HG02981 (cell line): Measurements from ENCODE around the gene COX6B2.

Experiments used
- ATAC-seq: cut with Tn5 transposase; IDR thresholded peaks from one replicate; pipeline ENCODE4 v1.9.1; 2021; ENCODE audit warnings: mild to moderate bottlenecking, moderate library complexity; ENCODE audit not compliant: unreplicated experiment

Gene COX6B2

DNA sequence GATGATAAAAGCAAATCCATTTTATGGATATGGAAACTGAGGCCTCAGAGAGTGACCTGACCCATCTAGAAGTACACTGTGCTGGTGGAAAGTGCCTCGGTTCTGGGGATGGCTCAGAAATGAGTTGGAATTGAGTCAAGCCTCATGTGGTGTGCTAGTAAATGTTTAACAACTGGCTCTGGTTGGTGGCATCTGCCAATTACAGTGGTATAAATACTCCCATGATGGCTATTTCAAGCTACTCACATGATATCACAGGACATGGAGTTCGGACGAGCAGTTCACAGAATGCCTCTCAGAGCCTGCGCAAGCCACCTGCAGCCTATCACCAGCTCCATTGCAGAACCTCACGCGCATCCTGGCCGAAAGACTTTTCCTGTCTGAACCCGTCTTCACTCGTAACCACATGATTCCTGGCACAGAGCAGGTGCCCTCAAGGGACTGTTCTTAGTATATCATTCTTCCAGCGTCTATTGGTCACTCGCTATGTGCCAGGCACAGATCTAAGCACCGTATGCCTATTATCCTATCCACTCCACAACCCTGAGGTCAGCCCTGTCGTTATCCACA is 38.5 kb downstream of the COX6B2 start:
- no peak for ATAC-seq

DNA sequence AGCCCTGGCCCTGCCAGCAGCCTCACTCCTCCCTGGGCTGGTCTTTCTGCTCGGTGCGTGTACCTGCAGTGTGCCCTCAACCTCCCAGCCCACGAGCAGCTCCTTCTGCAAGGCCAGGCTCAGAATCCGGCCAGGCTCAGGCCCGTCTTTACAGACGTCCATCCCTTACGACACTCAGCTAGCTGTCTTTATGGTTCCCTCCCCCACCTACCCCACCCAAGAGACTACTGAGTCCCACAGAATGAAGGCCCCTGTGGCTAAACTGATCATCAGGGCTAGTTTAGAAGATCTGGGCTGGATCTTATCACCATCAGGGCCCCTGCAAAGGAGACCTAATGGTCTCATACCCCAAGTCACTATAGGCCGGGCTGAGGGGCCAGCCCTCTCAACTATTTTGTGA is 40.1 kb downstream of the COX6B2 start:
- no peak for ATAC-seq

DNA sequence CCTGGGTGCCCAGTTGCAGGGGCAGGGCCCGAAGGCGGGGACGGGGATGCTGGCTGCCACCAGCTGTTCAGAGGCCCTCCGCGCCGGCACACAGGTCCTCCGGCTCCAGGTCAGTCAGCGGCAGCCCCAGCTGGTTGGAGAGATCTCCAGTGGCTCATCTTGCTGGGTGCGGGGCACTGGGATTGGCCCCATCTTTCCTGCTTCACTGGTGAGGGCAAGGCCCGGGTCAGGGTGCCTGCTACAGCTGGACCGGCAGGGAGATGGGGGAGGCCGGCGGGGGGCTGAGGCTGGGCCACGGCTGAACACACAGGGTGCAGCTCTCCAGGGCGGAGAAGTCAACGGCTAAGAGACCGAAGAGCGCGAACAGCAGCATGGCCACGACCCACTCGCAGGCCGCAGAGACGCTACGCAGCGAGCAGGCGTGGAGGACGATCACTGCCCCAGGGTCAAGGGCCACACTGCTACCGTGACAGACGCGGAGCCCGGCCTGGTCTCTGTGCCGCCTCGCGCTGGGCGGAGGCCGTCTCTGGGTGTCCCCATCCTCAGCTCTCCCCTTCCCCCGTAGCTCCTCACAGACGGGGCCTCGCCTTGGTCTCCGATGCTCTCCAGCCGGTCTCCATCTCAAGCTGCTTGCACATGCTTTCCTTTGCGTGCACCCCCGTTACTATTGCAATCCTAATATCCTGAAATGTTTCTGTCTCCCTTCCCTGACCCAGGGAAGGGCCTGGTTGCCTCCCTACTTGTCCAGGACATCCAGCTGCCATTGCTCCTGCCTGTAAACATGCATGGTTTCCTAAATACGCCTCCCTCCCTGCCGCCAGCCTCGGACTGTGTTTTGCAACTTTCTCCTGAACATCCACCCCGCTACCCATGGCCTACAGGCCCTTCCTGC is 41.7 kb downstream of the COX6B2 start:
- ATAC-seq = no peak

DNA sequence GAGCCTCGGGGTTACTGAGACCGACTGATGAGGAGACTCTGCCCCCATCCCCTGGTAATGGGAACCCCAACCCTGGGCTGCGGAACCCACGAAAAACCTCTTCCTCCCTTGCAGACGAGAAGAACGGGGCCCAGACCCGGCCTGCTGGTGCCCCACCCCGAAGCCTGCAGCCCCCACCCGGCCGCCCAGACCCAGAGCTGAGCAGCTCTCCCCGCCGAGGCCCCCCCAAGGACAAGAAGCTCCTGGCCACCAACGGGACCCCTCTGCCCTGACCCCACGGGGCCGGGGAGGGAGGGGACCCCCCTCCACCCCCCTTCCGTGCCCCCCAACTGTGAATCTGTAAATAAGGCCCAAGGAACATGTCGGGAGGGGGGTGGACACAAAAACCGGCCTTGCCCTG is 42.7 kb downstream of the COX6B2 start:
- no peak for ATAC-seq

DNA sequence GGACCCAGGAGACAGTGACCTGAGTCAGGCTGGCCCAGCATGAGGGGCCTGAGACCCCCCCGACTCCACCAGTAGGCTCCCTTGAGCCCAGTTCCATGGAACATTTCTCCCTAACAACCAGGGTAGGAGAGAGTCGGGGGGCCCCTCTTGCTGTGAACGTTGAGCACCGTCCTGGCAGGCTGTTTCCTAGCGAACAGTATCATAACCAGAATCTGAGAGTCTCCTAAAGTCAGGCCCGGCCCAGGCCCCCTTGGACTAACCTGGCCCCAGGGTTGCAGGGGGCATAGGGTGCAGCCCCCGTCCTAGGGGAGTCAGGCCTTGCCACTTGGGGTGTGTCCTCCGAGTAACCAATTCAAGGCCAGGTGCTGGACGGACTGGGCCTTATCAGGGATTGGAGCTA is 43.1 kb downstream of the COX6B2 start:
- no peak for ATAC-seq

DNA sequence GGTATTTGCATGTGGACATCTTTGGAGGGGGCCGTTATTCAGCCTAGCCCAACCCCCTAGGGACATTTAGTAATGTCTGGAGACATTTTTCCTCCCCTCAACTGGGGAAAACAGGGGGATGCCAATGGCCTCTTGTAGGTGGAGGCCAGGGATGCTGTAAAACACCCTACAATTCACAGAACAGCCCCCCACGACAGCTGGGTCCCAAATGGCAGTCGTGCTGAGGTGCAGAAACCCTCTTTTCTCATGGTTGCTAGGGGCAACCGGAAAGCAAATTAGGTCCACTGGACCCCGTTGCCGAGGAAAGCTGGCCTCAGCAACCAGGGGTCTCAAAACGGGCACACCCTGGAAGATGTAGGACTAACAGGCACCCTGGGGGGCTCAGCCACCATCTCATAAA is 44.0 kb downstream of the COX6B2 start:
- ATAC-seq = no peak

DNA sequence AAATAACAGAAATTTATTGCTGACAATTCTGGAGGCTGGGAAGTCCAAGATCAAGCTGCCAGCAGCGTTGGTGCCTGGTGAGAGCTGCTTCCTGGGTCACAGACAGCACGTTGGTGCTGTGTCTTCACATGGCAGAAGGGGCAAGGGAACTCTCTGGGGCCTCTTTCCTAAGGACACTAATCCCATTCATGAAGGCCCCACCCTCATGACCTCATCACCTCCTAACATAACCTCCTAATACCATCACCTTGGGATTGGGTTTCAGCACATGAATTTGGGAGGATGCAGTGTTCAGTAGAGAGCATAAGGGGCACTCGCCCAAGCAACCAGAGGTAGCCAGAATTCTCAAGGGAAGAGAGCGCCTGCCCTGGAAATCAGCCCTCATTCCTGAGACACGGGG is 45.1 kb downstream of the COX6B2 start:
- ATAC-seq = no peak

DNA sequence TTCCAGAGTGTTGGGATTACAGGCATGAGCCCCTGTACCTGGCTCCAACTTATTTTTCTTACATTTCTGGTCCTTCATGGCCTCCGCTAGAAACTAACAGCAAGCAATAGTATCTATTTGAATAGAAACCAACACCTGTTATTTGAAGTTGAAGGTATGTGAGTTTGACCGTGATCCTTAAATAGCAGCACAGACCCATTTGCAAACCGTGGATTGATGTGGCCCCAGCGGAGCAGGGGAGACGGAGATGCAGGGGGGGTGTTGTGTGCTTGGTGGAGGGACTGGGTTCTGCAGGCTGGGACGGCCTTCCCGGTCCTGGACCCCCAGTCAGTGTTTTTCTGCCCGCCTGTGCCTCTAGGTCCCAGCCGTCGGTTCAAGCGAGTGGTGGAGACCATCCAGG is 46.2 kb downstream of the COX6B2 start:
- no peak for ATAC-seq

DNA sequence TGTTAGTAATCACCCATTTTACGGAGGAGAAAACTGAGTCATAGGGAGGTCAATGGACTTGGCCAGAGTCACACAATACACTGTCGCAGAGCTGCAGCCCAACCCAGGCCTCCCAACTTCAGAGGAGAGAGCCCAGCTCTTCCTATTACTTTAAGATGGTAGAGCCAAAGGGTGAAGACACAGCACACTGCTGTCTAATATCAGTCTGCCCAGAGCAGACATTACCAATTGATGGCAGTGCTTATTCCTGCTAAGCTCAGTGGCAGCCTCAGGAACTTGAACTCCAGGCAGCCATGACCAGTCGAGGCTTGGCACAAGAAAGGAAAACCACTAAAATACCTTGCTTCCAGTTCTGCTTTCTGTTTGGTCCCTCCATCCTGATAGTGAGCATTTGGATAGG is 47.8 kb downstream of the COX6B2 start:
- no peak for ATAC-seq

DNA sequence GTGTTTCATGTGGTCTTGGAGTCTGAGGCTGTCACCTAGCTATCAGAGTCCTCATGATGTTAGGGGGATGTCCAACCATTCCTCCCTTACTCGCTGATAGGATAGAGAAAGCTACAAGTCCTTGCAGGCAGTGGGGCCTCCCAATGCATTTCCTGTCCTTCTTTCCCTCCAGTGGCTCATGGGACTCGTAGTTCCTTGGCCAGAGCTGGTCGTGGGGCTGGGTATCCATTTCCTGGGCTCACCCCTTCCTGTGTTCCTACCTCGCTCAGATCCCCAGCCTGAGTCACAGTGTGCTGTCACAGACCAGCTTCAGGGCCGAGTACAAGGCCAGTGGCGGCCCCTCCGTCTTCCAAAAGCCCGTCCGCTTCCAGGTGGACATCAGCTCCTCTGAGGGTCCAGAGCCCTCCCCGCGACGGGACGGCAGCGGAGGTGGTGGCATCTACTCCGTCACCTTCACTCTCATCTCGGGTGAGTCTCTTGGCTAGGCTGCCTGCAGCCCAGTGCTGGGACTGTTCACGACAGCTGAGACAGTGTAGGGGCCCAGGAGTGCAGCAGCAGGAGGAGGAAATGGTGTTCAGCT is 48.4 kb downstream of the COX6B2 start:
- ATAC-seq = no peak

DNA sequence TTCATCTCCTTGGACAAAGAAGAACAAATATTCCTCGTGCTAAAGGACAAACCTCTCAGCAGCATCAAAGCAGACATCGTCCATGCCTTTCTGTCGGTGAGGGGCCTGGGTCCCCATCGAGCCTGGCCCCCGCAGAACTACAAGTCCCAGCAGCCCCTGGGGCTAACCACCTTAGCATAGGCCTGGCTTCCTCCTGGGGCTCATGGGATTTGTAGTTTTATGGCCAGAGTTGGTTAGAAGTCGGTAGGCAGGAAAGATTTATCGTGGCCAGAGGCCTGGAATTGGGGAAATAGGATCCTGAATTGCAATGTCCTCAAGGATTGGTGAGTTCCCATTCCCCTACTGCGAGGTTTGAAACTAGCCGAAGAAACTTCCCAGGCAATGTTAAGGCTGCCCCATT is 49.0 kb downstream of the COX6B2 start:
- ATAC-seq = no peak

DNA sequence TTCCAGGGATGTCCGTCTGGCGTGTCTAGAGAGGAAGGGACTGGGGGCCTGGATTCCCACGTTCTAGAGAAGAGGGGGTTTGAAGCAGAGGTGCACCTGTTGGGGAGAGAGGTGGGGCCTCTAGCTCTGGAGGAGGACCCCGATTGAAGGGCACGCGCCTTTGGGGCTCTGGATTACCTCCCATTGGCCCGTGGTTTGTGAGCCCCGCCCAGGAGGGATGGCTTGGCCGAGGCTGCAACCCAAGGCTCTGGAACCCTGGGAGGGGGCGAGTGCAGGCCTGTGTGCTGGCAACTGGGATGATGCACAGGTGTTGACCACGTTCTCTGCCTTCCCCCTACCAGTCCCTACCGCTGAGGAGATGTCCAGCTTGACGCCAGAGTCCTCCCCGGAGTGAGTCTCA is 49.5 kb downstream of the COX6B2 start:
- no peak for ATAC-seq

DNA sequence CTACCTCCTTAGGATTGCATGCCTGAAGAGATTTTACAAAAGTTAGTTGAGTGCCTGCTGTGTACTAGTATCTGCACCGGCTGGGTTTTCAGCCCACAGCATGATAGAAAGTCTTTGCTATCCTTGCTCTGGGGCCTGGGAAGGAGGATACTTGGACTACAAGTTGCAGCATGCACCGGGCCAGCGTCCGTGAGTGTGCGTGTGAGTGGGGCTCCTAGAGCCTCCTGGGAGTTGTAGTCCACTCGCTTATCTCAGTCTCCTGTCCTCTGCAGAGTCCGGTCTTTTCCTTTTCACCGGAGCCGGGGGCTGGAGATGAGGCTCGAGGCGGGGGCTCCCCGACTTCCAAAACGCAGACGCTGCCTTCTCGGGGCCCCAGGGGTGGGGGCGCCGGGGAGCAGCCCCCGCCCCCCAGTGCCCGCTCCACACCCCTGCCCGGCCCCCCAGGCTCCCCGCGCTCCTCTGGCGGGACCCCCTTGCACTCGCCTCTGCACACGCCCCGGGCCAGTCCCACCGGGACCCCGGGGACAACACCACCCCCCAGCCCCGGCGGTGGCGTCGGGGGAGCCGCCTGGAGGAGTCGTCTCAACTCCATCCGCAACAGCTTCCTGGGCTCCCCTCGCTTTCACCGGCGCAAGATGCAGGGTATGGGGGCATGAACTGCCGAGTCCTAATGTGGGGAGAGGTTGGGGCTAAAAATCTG is 50.1 kb downstream of the COX6B2 start:
- ATAC-seq = no peak

DNA sequence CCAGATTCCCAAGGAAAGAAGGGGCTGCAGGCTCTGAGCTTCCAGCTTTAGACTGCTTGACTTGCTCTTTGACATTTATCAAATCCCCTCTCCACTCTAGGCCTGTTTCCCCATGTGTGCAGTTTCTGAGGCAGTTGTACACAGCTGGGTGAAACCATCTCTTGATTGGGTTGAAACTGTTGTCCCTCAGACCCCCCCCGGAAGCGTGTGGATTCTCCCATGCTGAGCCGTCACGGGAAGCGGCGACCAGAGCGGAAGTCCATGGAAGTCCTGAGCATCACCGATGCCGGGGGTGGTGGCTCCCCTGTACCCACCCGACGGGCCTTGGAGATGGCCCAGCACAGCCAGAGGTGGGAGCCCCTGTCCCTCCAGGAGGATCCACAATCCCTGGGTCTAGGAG is 51.0 kb downstream of the COX6B2 start:
- ATAC-seq = no peak

DNA sequence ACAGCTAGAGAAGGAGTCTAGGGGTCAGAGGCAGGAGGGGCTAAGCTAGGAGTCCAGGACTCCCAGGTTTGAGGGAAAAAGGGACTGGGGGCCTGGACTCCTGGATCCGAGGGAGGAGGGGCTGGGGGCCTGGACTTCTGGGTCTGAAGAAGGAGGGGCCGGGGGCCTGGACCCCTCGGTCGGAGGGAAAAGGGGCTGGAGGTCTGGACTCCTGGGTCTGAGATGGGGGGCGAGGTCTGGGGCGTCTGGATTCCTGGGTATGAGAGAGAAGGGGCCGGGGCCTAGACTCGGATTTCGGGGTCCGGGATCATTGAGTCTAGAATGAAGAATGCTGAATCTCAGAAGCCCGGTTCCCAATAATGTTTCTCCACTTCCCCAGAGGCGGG is 52.2 kb downstream of the COX6B2 start:
- ATAC-seq = no peak

DNA sequence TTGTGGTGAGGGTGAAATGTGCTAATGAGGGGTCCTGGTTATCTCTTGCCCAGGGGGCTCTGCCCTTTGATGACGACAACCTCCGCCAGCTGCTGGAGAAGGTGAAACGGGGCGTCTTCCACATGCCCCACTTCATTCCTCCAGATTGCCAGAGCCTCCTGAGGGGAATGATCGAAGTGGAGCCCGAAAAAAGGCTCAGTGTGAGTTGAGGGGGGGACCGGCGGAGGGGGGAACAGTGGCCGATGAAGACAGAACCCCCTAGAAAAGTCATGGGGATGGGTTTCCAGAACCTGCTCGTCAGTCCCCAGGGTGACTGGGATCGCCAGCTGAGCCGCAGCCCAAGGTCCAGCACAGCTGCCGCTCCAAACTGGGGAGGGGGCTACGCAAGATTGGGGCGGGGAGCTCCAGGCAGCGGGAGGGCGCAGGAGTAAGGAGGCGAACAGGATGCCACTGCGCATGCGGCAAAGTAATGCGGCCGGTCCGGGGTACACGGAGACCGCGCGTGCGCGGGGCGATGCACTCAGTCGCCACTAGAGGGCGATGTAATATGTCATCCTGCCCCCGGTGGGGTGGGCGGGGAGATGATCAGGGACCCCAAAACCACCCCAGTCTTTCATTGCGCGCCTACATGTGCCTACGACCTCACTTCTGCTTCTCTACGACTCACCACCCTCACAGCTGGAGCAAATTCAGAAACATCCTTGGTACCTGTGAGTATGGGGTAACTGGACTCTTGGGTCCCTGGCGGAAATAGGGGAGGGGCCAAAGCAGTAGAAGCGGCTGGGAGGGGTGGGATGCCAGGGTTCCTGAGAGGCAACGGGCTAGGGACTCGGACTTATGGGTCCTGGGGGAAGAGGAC is 52.8 kb downstream of the COX6B2 start:
- ATAC-seq = no peak

DNA sequence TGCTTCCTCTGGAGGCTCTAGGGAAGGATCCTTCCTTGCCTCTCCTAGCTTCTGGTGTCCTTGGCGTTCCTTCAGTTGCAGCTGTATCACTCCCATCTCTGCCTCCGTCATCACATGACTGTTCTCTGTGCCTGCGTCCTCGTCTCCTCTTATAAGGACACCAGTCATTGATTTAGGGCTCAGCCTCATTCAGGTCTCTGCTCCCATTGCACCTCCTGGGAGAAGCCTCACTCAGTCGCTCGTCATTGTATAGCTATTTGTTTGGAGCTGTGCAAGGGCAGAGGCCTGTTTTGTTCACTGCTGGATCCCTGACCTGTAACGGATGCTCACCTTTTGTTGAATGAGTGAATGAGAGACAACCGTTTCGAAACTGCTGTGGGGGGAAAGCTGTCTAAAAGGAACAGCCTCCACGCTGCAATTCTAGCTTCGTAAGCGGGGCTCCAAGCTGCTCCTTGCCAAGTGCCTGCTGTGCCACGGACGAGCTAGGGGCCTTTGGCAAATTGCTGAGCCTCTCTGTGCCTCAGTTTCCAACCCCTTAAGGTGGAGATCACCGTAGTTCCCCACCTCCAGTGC is 53.5 kb downstream of the COX6B2 start:
- ATAC-seq = no peak

DNA sequence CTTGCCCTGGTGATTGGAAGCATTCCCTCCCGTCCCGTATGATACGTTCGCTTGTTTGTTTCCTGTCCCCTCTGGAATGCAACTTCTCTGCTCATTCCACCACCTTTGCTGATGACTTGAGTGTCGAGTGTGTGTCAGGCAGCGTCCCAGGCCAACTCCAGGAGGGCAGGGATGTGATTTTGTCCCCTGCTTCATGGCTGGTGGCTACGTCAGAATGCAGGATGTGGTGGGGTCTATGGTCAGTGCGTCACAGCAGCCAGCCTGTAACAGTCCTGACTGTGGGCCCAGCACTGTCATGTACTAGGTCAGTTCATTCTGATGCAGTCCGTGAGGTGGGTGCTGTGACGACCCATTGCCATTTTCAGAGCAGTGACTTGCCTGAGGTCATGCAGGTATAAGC is 54.5 kb downstream of the COX6B2 start:
- no peak for ATAC-seq
